Heart left ventricle (tissue), 16 donors: Measurements from ENCODE around the gene SHTN1. TPM values are rescaled to one million over a fixed set of nuclear protein-coding genes. Genes with fewer than 3 reads are reported as not detected.

Experiments used
- ATAC-seq, 4 donors: fragments of 200-7000 bp; cut with Tn5 transposase; one replicate each; pipeline ENCODE4 v1.9.1; 2020 to 2022; ENCODE audit warnings: moderate library complexity in 4 of 4, mild to moderate bottlenecking in 3 of 4, moderate number of reproducible peaks in 1 of 4
- DNase-seq, 5 donors: peaks; one replicate each; pipeline ENCODE4 v3.0.0-alpha.2; 2020
- H3K27ac ChIP-seq, 12 donors: fragments of 200-600 bp; sonication (generic) in 4 of 12; one replicate each; pipeline versions ENCODE4 v1.5.0 to v1.8.0; 2016 to 2022; ENCODE audit warnings: mild to moderate bottlenecking in 2 of 12
- H3K27me3 ChIP-seq, 9 donors: fragments of 200-600 bp; sonication (generic) in 2 of 9; one replicate each; pipeline versions ENCODE4 v1.5.1 to v1.8.0; 2016 to 2022; ENCODE audit warnings: mild to moderate bottlenecking in 3 of 9
- H3K36me3 ChIP-seq, 9 donors: fragments of 200-600 bp; sonication (generic) in 2 of 9; one replicate each; pipeline versions ENCODE4 v1.5.0 to v1.8.0; 2018 to 2022; ENCODE audit warnings: mild to moderate bottlenecking in 2 of 9
- H3K4me1 ChIP-seq, 12 donors: fragments of 200-600 bp; sonication (generic) in 4 of 12; one replicate each; pipeline versions ENCODE4 v1.5.0 to v1.8.0; 2016 to 2022; ENCODE audit warnings: mild to moderate bottlenecking in 3 of 12
- H3K4me3 ChIP-seq, 12 donors: fragments of 200-600 bp; sonication (generic) in 4 of 12; one replicate each; pipeline versions ENCODE4 v1.5.0 to v1.8.0; 2017 to 2022; ENCODE audit warnings: mild to moderate bottlenecking in 9 of 12, moderate library complexity in 4 of 12
- H3K9me3 ChIP-seq, 12 donors: fragments of 200-600 bp; sonication (generic) in 4 of 12; one replicate each; pipeline versions ENCODE4 v1.5.0 to v1.8.0; 2016 to 2022; ENCODE audit warnings: mild to moderate bottlenecking in 1 of 12
- CTCF ChIP-seq, 12 donors: fragments of 200-600 bp; sonication (generic) in 4 of 12; IDR thresholded peaks; one replicate each; pipeline versions ENCODE4 v1.5.0 to v1.8.0; 2018 to 2022; ENCODE audit warnings: antibody characterized with exemption in 12 of 12, mild to moderate bottlenecking in 5 of 12
- POLR2A ChIP-seq, 2 donors: fragments of 450-650 bp; IDR thresholded peaks; one replicate each; pipeline ENCODE4 v1.6.1; 2017; ENCODE audit warnings: antibody characterized with exemption in 2 of 2, mild to moderate bottlenecking in 2 of 2, moderate library complexity in 2 of 2
- WGBS, 4 donors: extraction: QIAGEN DNeasy Blood & Tissue Kit in 2 of 4; methylation state at CpG; one replicate each; pipeline versions ENCODE4 v1.1.5 to v1.1.7; 2013 to 2018; 5-methylcytosine and 5-hydroxymethylcytosine counted together
- intact Hi-C, 10 donors: fragments of 100-400 bp; cut with DNase I; formaldehyde crosslinking; loops; one replicate each; pipeline versions ENCODE4 v1.11.1 to v1.14.2; 2022
- polyA plus RNA-seq, 2 donors: library from polyadenylated mRNA; stranded (reverse); fragments of 200-250 nt; gene quantifications; one replicate each; pipeline ENCODE4 v1.2.3, GENCODE V29; 2013
- total RNA-seq, 9 donors: library from RNA; depleted of rRNA in 2 of 9; stranded (reverse); fragments of >200 nt in 2 of 9; fragmentation: NEBNext Ultra II Directional in 3 of 9; extraction: Animal tissue kit (Norgen Biotek cat#: 25700) in 3 of 9; gene quantifications; one replicate each; pipeline versions ENCODE4 v1.1.0 to v1.2.4, GENCODE V29; 2016 to 2023
- donor health status: ischemic (EF 13 %, LVEDD 7.1; RV severe dilation, severe dysfunction).
- donor health status: healthy with polysubstance abuse.
- donor health status: DM: no; HTN: yes; CAD: no.
- donor health status: DM: no; HTN: no; CAD: no.
- donor health status: ischemic (EF 25% LVEDD 6.9; RV normal size, moderate dysfunction).
- donor health status: ischemic (EF 25% LVEDD 5.7; RV mildly dilated, moderate dysfunction).
- donor health status: healthy.
- donor health status: DM: yes; HTN: yes; CAD: no.
- donor health status: ischemic (EF 35%, LVEDD 5.7; RV mildly dilated, moderate dysfunction).
- donor health status: nonischemic (EF 11% LVEDD 7.7; RV severe dilation, severe dysfunction).
- donor health status: DM: yes; HTN: yes; CAD: no.
- donor health status: PGD.
- donor health status: ischemic (EF 29% LVEDD 5.4; RV normal size, mild dysfunction).
- donor health status: nonischemic (EF 23%, LVEDD 6.1; RV moderate dilation, normal function).

SHTN1 gene
- total and polyA plus RNA-seq, 11 donors = 1.2 to 16.5 (median 2.5) TPM

- H3K4me3 ChIP-seq = no peak overlapping the region
- intact Hi-C loops = no loop called here
- no peak for TF ChIP-seq CTCF (IDR thresholded peaks at IDR 0.05)
- TF ChIP-seq POLR2A (IDR thresholded peaks at IDR 0.05) = no peak
- H3K27me3 ChIP-seq = peaks cover 0 to 5% (median 0%) of the 10 kb centered on the region in 9 donors
- H3K36me3 ChIP-seq = no peaks in the 10 kb centered on the region
- no peak overlapping the region for H3K27ac ChIP-seq
- 56 to 71% (median 60%) methylated on average over 2 of the region's 2 CpGs for WGBS, 4 donors
- DNase-seq = no peak
- H3K9me3 ChIP-seq = no peaks in the 10 kb centered on the region
- H3K4me1 ChIP-seq = peaks cover 0 to 12% (median 0%) of the 10 kb centered on the region in 12 donors
- no peak for ATAC-seq
These were observed 4.4 kb downstream of the SHTN1 start for GRCh38 chr10:117000580-117000979.

- TF ChIP-seq CTCF (IDR thresholded peaks at IDR 0.05) (no peak), POLR2A (IDR thresholded peaks at IDR 0.05) (no peak)
- Histone ChIP-seq H3K9me3 (no peaks in the 10 kb centered on the region), H3K36me3 (no peaks in the 10 kb centered on the region), H3K27ac (no peak overlapping the region), H3K27me3 (no peaks in the 10 kb centered on the region), H3K4me1 (no peaks in the 10 kb centered on the region), H3K4me3 (no peak overlapping the region)
- DNase-seq = no peak
- no peak for ATAC-seq
- intact Hi-C loops = no loop called here
- WGBS, 4 donors = 84 to 91% (median 87%) methylated on average over 4 of the region's 4 CpGs
These were observed 6.8 kb downstream of the SHTN1 start for GRCh38 chr10:116998172-116998571.

GRCh38 chr10:116997015-116997414, 8.0 kb downstream of the SHTN1 start:
- Histone ChIP-seq H3K27ac (no peak overlapping the region), H3K36me3 (no peaks in the 10 kb centered on the region), H3K27me3 (no peaks in the 10 kb centered on the region), H3K4me1 (no peaks in the 10 kb centered on the region), H3K9me3 (no peaks in the 10 kb centered on the region), H3K4me3 (no peak overlapping the region)
- no peak for DNase-seq
- intact Hi-C loops = no loop called here
- no peak for TF ChIP-seq CTCF (IDR thresholded peaks at IDR 0.05)
- TF ChIP-seq POLR2A (IDR thresholded peaks at IDR 0.05) = no peak
- WGBS, 4 donors = 91 to 99% (median 95%) methylated on average over 2 of the region's 2 CpGs
- no peak for ATAC-seq

- TF ChIP-seq POLR2A (IDR thresholded peaks at IDR 0.05) (no peak), CTCF (IDR thresholded peaks at IDR 0.05) (no peak)
- DNase-seq (no peak), ATAC-seq (no peak)
- Histone ChIP-seq H3K4me3 (no peak overlapping the region), H3K4me1 (no peaks in the 10 kb centered on the region), H3K9me3 (no peaks in the 10 kb centered on the region), H3K27me3 (no peaks in the 10 kb centered on the region), H3K36me3 (no peaks in the 10 kb centered on the region), H3K27ac (no peak overlapping the region)
- 81 to 90% (median 87%) methylated on average over 3 of the region's 3 CpGs for WGBS, 4 donors
- intact Hi-C loops = no loop called here
These were observed 9.3 kb downstream of the SHTN1 start for GRCh38 chr10:116995648-116996047.
